GM18519 (cell line): ENCODE data around the gene EMSY.

Experiments
- ATAC-seq: cut with Tn5 transposase; IDR thresholded peaks from one replicate; pipeline ENCODE4 v1.9.1; 2021; ENCODE audit warnings: mild to moderate bottlenecking, moderate library complexity; ENCODE audit not compliant: unreplicated experiment, low FRiP score

EMSY gene

GRCh38 chr11:76512851-76513653 is 68.2 kb downstream of the EMSY start:
- no peak for ATAC-seq

DNA sequence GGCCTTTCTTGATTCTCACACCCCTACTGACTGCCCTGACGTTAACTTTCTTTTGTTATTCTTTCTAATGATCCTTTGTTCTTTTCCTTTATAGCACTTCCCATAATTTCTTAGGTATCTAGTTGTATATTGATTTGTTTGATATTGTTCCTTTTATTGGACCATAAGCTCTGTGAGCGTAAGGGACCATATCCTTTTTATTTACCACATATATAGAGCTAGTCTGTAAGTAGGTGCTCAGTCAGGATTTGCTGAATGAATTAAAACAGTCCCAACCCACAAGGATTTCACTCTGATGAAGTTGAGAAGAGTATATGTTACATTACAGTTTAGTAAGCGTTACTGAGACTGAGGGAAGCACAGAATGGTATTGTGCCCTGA is 68.8 kb downstream of the EMSY start:
- ATAC-seq: no peak

- no peak for ATAC-seq
Observed at GRCh38 chr11:76515494-76515893, 70.7 kb downstream of the EMSY start.

DNA sequence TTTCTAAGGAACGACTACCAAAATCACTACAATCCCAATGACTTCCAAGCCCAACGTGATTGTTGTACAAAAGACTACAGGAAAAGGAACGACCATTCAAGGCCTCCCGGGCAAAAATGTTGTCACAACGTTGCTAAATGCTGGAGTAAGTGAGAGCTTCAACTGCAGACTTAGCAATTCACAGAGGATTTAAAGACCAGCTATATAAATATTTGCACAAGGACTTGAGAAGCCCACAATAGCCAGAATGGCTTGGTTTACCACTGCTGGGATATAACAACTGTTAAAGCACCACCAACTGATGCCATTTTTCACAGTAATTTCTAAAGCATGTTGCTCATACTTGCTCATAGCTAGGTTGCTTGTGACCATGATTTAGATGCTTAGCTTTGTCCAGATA is 78.3 kb downstream of the EMSY start:
- no peak for ATAC-seq

GRCh38 chr11:76523786-76524436 is 79.1 kb downstream of the EMSY start:
- no peak for ATAC-seq

GRCh38 chr11:76524461-76524860 is 79.6 kb downstream of the EMSY start:
- no peak for ATAC-seq

- no peak for ATAC-seq
Observed at GRCh38 chr11:76524919-76525318, 80.1 kb downstream of the EMSY start.

- no peak for ATAC-seq
Observed at GRCh38 chr11:76526878-76527277, 82.1 kb downstream of the EMSY start.

GRCh38 chr11:76542436-76542835 is 97.6 kb downstream of the EMSY start:
- ATAC-seq: no peak

DNA sequence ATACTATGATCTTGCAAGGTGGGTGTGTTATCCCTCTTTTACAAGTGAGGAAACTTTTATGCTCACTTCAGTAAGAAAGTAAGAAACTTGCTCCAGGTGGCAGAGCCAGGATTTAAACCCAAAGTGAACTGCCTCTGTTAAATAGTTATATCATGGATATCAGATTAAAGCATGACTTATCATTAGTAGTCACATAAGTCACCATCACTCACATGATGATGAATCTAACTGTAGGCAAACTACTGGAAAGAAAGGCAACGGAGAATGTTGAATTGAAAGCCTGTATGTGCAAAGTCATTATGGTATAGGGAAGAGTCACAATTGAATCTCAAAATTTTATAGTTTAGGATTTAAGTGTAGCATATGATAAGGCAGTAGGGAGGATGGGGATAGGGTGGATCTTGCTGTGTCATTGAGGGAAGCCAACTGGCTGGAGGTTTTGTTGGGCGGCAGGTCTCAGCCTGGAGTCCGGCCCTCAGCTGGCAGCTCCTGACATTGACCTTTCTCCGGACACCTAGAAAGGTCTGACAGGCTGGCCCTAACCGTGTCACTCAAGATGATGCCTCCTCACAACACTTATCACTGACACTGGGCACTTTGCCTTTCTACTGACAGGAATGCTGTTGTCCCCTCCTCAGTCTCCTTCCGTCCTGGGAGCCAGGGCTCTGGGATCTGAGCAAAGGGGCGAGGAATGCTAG is 98.3 kb downstream of the EMSY start:
- ATAC-seq: no peak

- no peak for ATAC-seq
Observed at GRCh38 chr11:76550781-76551180, 106.0 kb downstream of the EMSY start.

GRCh38 chr11:76551400-76551799 is 106.6 kb downstream of the EMSY start:
- no peak for ATAC-seq

DNA sequence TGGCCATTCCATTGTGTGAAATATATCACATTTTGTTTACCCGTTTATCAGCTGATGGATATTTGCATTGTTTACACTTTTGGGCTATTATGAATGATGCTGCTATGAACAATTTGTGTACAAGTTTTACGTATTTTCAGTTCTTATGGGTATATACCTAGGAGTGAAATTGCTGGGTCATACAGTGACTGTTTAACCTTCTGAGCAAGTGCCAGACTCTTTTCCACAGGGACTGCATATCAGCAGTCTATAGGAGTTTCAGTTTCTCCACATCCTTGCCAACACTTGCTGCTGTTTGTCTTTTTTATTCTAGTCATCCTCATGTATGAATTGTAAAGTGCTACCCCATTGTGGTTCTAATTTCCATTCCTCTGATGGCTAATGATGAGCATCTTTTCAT is 108.2 kb downstream of the EMSY start:
- no peak for ATAC-seq

DNA sequence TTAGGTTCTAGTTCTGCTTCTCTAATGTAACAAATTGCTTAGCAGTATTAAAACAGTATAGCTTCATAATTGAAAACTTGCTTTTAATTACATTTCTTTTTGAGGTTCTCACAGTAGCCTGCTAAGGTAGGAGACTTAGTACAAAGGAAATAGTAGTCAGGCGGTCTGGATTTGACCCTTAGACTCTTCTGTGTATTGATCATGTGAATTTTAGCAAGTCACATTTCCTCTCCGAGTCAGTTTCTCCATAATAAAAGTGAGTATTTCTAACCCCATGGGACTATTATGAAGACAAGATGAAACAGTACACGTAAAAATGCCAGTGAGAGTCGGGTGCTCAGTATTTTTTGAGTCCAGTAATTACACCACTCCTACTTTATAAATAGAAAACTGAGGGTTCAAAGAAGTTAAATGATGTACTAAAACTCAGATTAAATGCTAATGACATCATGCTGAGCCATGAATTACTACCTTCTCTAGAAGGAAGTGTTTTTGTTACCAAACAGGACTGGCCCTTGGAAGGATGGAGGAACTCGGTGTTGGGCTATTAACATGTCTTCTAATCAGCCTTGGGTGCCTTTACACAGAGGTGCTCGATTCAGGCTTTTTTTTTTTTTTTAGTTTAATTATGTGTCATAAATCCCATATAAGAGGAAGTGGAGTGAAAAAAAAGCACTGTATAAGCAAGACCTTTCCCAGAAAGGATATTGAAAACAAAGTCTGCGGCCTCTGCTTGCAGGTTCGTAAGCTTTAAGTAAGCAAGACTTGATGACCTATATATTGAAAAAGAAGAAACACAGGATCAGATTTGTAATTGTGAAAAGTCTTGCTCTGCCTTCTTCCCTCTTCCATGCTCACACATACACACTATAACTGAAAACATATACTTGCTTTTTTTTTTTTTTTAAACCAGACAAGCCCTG is 109.0 kb downstream of the EMSY start:
- no peak for ATAC-seq

GRCh38 chr11:76554767-76555166 is 109.9 kb downstream of the EMSY start:
- no peak for ATAC-seq

DNA sequence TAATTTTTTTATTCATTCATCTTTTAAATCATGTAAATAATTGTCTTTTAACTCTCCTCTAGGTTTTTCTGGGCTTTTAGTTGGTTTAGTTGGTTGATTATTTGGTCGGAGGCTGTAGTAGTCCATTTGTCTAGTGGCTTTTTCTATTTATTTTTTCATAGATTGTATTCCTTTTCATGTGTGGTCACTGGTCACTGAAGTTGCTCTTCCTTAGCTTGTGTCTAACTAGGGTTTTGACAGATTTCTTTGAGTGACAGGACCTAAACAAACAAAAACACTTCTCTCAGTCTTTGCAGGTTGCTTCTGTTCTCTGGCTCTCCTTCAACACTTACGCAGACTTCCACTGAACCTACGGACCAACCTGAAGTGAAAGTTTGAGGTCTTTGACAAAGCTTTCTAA is 112.6 kb downstream of the EMSY start:
- ATAC-seq: no peak

GRCh38 chr11:76558473-76558872 is 113.7 kb downstream of the EMSY start:
- no peak for ATAC-seq

DNA sequence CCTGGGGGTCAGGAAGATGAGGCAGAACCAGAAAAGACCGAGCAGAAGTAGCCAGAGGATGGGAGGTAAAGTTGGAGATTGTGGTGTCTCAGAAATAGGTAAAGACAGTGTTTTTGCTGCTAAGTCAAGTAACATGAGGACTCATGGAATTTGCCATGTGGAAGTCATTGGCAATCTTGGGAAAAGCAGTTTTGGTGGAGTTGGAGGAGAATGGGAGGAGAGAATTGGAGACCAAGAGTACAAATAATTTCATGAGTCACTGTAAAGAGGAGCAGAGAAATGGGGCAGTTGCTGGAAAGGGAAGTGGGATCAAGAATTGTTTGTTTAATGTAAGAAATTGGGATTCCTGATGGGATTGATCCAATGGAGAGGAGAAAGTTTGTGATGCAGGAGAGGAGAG is 114.1 kb downstream of the EMSY start:
- ATAC-seq: no peak

GRCh38 chr11:76559346-76559745 is 114.5 kb downstream of the EMSY start:
- no peak for ATAC-seq

- ATAC-seq: no peak
Observed at GRCh38 chr11:76560219-76560618, 115.4 kb downstream of the EMSY start.

DNA sequence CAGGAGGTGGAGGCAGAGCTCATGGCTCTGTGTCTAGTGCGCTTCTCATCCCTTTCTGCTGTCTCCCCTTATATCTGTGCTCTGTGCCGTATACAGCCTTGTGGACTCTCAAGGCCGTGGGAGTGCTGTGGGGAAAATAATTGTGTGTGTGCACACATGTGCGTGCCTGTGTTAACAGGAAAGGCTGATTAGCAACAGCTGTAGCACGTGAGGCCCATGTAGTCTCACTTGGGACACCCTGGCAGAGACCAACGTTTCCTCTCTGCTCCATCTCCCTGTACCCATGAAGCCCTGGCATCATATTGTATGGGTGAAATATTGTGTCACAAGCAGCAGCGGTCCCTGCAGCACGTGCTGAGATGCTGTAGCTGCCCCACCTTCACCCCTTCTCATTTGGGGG is 116.4 kb downstream of the EMSY start:
- ATAC-seq: no peak
